GM13977 (cell line): Measurements from ENCODE around the gene PRKCZ.
"Not testable (repeated sequence)": the region's sequence is repeated elsewhere in the genome, so short reads cannot be mapped to it uniquely, and the experiment has no call there.

Source experiments
- DNase-seq: peaks from one replicate; pipeline ENCODE4 v3.0.0; 2012; ENCODE audit warnings: low spot score
- CTCF ChIP-seq: IDR thresholded peaks from 2 replicates; pipeline ENCODE4 v1.5.1; 2012; ENCODE audit warnings: mild to moderate bottlenecking, control low read depth; ENCODE audit not compliant: insufficient read depth; ENCODE audit errors: extremely low read depth, missing control alignments
- in situ Hi-C: fragments of 300-500 bp; cut with MboI; formaldehyde crosslinking; loops from one replicate; pipeline ENCODE4 v1.12.0; 2022; ENCODE audit warnings: low sequenced_read_pairs, low pct_unique_long_range_greater_than_20kb, mixed read lengths, inconsistent platforms; ENCODE audit not compliant: unreplicated experiment

Gene PRKCZ

DNA sequence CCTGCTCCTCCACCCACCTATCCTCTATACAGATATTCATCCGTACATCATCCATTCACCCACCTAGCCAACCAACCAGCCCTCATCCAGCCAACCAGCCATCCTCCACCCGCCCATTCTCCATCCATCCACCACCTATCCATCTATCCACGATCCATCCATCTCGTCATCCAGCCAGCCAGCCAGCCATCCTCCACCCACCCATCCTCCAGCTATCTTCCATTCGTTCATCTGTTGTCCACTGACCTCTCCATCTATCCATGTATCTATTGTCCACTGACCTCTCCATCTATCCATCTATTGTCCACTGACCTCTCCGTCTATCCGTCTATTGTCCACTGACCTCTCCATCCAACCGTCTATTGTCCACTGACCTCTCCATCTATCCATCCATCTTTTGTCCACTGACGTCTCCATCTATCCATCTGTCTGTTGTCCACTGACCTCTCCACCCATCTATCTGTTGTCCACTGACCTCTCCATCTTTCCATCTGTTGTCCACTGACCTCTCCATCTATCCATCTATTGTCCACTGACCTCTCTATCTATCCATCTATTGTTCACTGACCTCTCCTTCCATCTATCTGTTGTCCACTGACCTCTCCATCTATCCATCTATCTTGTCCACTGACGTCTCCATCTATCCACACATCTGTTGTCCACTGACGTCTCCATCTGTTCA lies 96.8 kb downstream of the PRKCZ start:
- TF ChIP-seq CTCF = no peak
- in situ Hi-C loops = no loop called here
- DNase-seq = no peak

GRCh38 chr1:2147869-2148268 lies 97.7 kb downstream of the PRKCZ start:
- in situ Hi-C loops, DNase-seq: not testable (repeated sequence)

- in situ Hi-C loops = no loop called here
- no peak for DNase-seq
- TF ChIP-seq CTCF = no peak
Observed at GRCh38 chr1:2148691-2149090, 98.5 kb downstream of the PRKCZ start.

DNA sequence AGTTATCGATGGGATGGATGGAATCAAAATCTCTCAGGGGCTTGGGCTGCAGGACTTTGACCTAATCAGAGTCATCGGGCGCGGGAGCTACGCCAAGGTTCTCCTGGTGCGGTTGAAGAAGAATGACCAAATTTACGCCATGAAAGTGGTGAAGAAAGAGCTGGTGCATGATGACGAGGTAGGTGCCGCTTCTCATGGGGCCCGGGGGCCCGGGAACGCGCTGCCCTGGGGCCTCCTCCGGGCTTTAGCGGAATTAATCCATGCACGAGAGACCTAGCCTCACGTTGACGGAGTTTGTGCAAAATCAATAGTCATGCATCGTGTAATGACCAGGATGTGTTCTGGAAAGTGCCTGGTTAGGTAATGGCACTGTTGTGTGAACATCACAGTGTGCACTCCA lies 100.6 kb downstream of the PRKCZ start:
- no peak for TF ChIP-seq CTCF
- in situ Hi-C loops = no loop called here
- no peak for DNase-seq

DNA sequence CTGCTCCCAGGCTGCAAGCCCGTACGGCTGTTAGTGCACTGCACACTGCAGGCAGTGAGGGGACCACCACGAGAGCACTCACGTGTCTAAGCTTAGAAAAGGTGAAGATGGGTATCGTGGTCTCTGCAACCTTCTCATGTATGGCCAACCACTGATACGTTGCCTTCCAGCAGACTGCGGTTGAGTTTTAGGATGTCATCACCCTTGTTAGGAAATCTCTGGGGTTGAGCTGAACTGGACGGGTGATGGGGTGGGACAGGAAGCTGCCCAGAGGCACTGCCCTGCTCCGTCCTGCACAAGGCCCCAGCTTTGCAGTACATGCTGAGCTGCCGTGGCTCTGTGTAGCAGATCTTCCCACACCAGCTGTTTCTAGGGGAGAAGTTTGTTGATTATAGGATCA lies 101.0 kb downstream of the PRKCZ start:
- no peak for TF ChIP-seq CTCF
- in situ Hi-C loops = no loop called here
- DNase-seq = no peak

DNA sequence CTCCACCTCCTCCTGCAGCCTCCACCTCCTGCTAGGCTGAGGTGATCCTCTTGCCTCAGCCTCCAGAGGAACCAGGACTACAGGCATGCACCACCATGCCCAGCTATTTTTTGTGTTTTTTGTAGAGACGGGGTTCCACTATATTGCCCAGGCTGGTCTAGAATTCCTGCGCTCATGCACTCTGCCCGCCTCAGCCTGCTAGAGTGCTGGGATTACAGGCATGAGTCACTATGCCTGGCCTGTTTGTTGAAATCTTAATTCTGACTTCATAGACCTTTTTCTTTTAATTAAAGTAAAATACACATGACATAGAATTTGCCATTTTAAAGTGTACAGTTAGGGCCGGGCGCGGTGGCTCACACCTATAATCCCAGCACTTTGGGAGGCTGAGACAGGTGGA lies 101.7 kb downstream of the PRKCZ start:
- in situ Hi-C loops = no loop called here
- no peak for DNase-seq
- TF ChIP-seq CTCF = no peak

DNA sequence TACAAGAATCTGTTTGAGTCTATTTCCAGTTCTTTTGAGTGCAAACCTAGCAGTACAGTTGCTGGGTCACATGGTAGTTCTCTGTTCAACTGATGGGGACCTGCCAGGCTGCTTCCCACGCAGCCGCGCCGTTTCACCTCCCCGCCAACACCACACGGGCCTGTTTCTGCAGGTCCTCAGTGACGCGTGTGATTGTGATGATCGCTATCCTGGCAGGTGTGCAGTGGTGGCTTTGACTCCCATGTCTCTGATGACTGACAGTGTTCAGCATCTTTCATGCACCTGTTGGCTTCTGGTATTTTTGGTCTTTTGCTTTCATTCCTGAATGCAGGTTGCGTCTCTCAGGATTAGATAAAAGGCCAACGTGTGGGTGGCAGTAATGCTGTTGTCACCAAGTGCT lies 102.7 kb downstream of the PRKCZ start:
- in situ Hi-C loops = no loop called here
- DNase-seq = no peak
- TF ChIP-seq CTCF = no peak
